Stomach (tissue), 4 donors: ENCODE measurements around the gene AGFG1.

Experiments used
- CTCF ChIP-seq, 7 experiments: fragments of 450-650 bp in 4 of 7; fragments of 200-600 bp in 3 of 7; sonication (generic) in 3 of 7; IDR thresholded peaks; one replicate each; pipeline ENCODE4 v1.5.1; 2016 to 2019; ENCODE audit warnings: antibody characterized with exemption in 7 of 7, control low read depth in 2 of 7, mild to moderate bottlenecking in 1 of 7
- POLR2A ChIP-seq, 4 donors: fragments of 450-650 bp; IDR thresholded peaks; one replicate each; pipeline ENCODE4 v1.6.1; 2016; ENCODE audit warnings: antibody characterized with exemption in 4 of 4, control low read depth in 2 of 4, mild to moderate bottlenecking in 1 of 4, moderate library complexity in 1 of 4
- POLR2AphosphoS5 ChIP-seq, 3 donors: sonication (generic); formaldehyde crosslinking; IDR thresholded peaks; one replicate each; pipeline ENCODE4 v1.6.1; 2016; ENCODE audit warnings: antibody characterized with exemption in 3 of 3

DNA sequence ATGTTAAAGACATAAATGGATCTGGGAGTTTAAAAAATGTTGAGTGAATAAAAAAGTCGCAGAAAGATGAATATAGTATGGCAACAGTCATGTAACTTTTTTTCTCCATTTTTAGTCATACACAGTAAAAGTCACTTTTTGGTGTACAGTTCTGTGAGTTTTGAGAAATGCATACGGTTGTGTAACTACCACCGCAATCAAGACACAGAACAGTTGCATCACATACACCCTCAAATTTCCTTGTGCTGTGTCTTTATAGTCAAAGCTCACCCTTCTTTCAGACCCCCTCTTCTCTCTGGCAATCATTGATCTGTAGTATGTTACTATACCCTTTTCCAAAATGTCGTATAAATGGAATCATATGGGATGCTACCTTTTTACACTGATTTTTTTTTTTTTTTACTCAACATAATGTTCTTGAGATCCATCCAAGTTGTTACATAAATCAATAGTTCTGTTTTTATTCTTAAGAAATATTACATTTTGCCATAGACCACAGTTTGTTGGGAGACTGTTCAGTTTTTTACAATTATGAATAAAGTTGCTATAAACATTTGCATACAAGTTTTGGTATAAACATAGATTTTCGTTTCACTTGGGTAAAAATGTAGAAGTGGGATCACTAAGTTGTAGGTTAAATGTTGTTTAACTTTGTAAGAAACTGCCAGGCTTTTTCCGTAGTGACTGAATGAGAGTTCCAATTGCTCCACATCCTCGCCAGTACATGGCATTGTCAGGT lies 35.4 kb upstream of the AGFG1 start:
- no peak for TF ChIP-seq CTCF (IDR thresholded peaks at IDR 0.05)
- no peak for TF ChIP-seq POLR2A (IDR thresholded peaks at IDR 0.05)
- no peak for TF ChIP-seq POLR2AphosphoS5 (IDR thresholded peaks at IDR 0.05)
